A549 (cell line): ENCODE data around the gene TTLL11. TPM values are rescaled to one million over a fixed set of nuclear protein-coding genes. Genes with fewer than 3 reads are reported as not detected.
A peak's percentile ranks its signal among the peaks of the same experiment; 100 is the strongest.

ENCODE experiments used
- ATAC-seq, 2 experiments: fragments of 200-7000 bp in 1 of 2; fragments of >200 bp in 1 of 2; cut with Nextera tagmentation in 1 of 2; cut with Tn5 transposase in 1 of 2; 3 replicates each; pipeline versions ENCODE4 v1.8.0 to v1.9.1; 2018 to 2020; ENCODE audit warnings: mild to moderate bottlenecking in 1 of 2, moderate library complexity in 1 of 2
- CTCF ChIA-PET: fragments of 300-600 bp; sonication (Branson Sonifier 250); formaldehyde crosslinking; extraction: SDS; loops from one replicate; lab custom pipeline; 2021; ENCODE audit warnings: antibody characterized with exemption, inconsistent platforms; lab: Yijun Ruan, JAX
- POLR2A ChIA-PET: fragments of 350-600 bp; formaldehyde crosslinking; extraction: SDS; loops from one replicate; lab custom pipeline; 2021; ENCODE audit warnings: antibody characterized with exemption, inconsistent platforms; lab: Yijun Ruan, JAX
- DNase-seq, 2 experiments: peaks; one replicate each; pipeline versions ENCODE4 v3.0.0 to v3.0.0-alpha.2; 2011 to 2016; ENCODE audit warnings: low read depth in 1 of 2, low spot score in 1 of 2
- FAIRE-seq: peaks from 2 replicates; lab custom pipeline; 2011; peaks lifted over from hg19 to GRCh38; lab: Jason Lieb, UNC
- H3K27ac ChIP-seq, 2 experiments: fragments of >200 bp; sonication (Bioruptor Twin); formaldehyde crosslinking; 3 replicates each; pipeline ENCODE4 v1.5.1; 2016 to 2017
- H3K4me1 ChIP-seq: fragments of >200 bp; sonication (Bioruptor Twin); formaldehyde crosslinking; 3 replicates; pipeline ENCODE4 v1.6.1; 2016
- H3K4me2 ChIP-seq: fragments of >200 bp; sonication (Bioruptor Twin); formaldehyde crosslinking; 3 replicates; pipeline ENCODE4 v1.6.1; 2016
- H3K4me3 ChIP-seq: fragments of >200 bp; sonication (Bioruptor Twin); formaldehyde crosslinking; 3 replicates; pipeline ENCODE4 v1.5.1; 2016
- H3K9me3 ChIP-seq: fragments of >200 bp; sonication (Bioruptor Twin); formaldehyde crosslinking; 3 replicates; pipeline ENCODE4 v1.6.1; 2016
- ATOH8 ChIP-seq: fragments of 250-450 bp; sonication (Bioruptor Pico); IDR thresholded peaks from 2 replicates; pipeline ENCODE4 v1.5.0; 2020; ENCODE audit warnings: low read depth, mild to moderate bottlenecking, moderate library complexity
- CBX2 ChIP-seq: fragments of 200-600 bp; sonication (generic); IDR thresholded peaks from 2 replicates; pipeline ENCODE4 v1.6.1; 2016; ENCODE audit warnings: low read depth, mild to moderate bottlenecking, borderline replicate concordance
- CHD4 ChIP-seq: fragments of 200-600 bp; sonication (generic); IDR thresholded peaks from 2 replicates; pipeline ENCODE4 v1.6.1; 2016; ENCODE audit warnings: antibody characterized with exemption, mild to moderate bottlenecking, borderline replicate concordance
- E2F6 ChIP-seq: IDR thresholded peaks from 2 replicates; pipeline ENCODE4 v1.6.1; 2012; ENCODE audit warnings: low read depth, borderline replicate concordance
- HEYL ChIP-seq: fragments of 250-450 bp; sonication (Bioruptor Pico); IDR thresholded peaks from 2 replicates; pipeline ENCODE4 v1.8.0; 2021; ENCODE audit warnings: mild to moderate bottlenecking, moderate library complexity
- HOXB13 ChIP-seq: fragments of 250-450 bp; sonication (Bioruptor Pico); IDR thresholded peaks from 2 replicates; pipeline ENCODE4 v1.5.0; 2020; ENCODE audit warnings: low read depth, mild to moderate bottlenecking, moderate library complexity
- JUN ChIP-seq, 2 experiments: fragments of >200 bp; sonication (Bioruptor Twin); formaldehyde crosslinking; IDR thresholded peaks; 2 replicates in 1 of 2; 3 replicates in 1 of 2; pipeline ENCODE4 v1.6.1; 2016 to 2017
- KDM1A ChIP-seq: fragments of 200-600 bp; sonication (generic); IDR thresholded peaks from 2 replicates; pipeline ENCODE4 v1.6.1; 2016; ENCODE audit warnings: low read depth, mild to moderate bottlenecking
- KDM5A ChIP-seq: fragments of 200-600 bp; sonication (generic); IDR thresholded peaks from 2 replicates; pipeline ENCODE4 v1.6.1; 2016; ENCODE audit warnings: antibody characterized with exemption, mild to moderate bottlenecking
- MAFK ChIP-seq: fragments of 450-650 bp; IDR thresholded peaks from 2 replicates; pipeline ENCODE4 v1.6.1; 2014; ENCODE audit not compliant: partially characterized antibody
- PBX3 ChIP-seq: IDR thresholded peaks from 2 replicates; pipeline ENCODE4 v1.6.1; 2012
- PHF8 ChIP-seq: fragments of 200-600 bp; sonication (generic); IDR thresholded peaks from 2 replicates; pipeline ENCODE4 v1.6.1; 2016; ENCODE audit warnings: low read depth, mild to moderate bottlenecking, antibody characterized with exemption, moderate library complexity, borderline replicate concordance
- POLR2AphosphoS2 ChIP-seq: conservative IDR thresholded peaks from 2 replicates; pipeline ENCODE4 v1.6.1; 2012; ENCODE audit warnings: low read length, improper control_type of control experiment, inconsistent platforms
- RAD21 ChIP-seq, 2 experiments: fragments of >200 bp in 1 of 2; sonication (Bioruptor Twin) in 1 of 2; formaldehyde crosslinking in 1 of 2; IDR thresholded peaks in 1 of 2; conservative IDR thresholded peaks in 1 of 2; 2 replicates in 1 of 2; 3 replicates in 1 of 2; pipeline ENCODE4 v1.6.1; 2012 to 2018; ENCODE audit warnings: inconsistent platforms in 1 of 2
- REST ChIP-seq: fragments of 200-600 bp; sonication (generic); IDR thresholded peaks from 2 replicates; pipeline ENCODE4 v1.6.1; 2016; ENCODE audit warnings: antibody characterized with exemption, mild to moderate bottlenecking, moderate library complexity
- WGBS: methylation state at CpG from one replicate; pipeline ENCODE4 v1.1.6; 2017; ENCODE audit errors: missing lambda C conversion rate; 5-methylcytosine and 5-hydroxymethylcytosine counted together
- polyA plus RNA-seq, 4 experiments: library from polyadenylated mRNA; depleted of rRNA in 3 of 4; stranded (reverse); fragments of >200 nt; fragmentation: RNase III in 1 of 4; extraction: RNeasy Plus Mini Kit Qiagen cat#74134 plus additional on column Dnase treatment in 1 of 4; gene quantifications; 2 replicates in 3 of 4; 3 replicates in 1 of 4; pipeline ENCODE4 v1.2.3, GENCODE V29; 2011 to 2017

TTLL11 gene
- polyA plus RNA-seq, 2 of the 4 experiments (the other 2 are of a cell fraction) = 1.8 to 2.6 TPM

- WGBS = 77% methylated on average over 10 of the region's 11 CpGs
- no peak for FAIRE-seq
- TF ChIP-seq PHF8 = no peak
- no peak for TF ChIP-seq KDM5A
- TF ChIP-seq JUN (IDR thresholded peaks at IDR 0.05) = no peak
- no peak for TF ChIP-seq RAD21 (conservative IDR thresholded peaks at IDR 0.05 in 1 of 2, IDR thresholded peaks at IDR 0.05 in 1 of 2)
- TF ChIP-seq E2F6 = no peak
- no peak for TF ChIP-seq HOXB13 (CRISPR knock-in tag)
- no peak for TF ChIP-seq CHD4
- no peak for TF ChIP-seq ATOH8 (CRISPR knock-in tag)
- TF ChIP-seq REST = no peak
- TF ChIP-seq HEYL (CRISPR knock-in tag) = no peak
- no peak for TF ChIP-seq POLR2AphosphoS2
- no peak for TF ChIP-seq PBX3
- TF ChIP-seq MAFK = no peak
- no peak for TF ChIP-seq CBX2
- TF ChIP-seq KDM1A = no peak
- DNase-seq = no peak
- Histone ChIP-seq H3K27ac (no peak overlapping the region), H3K4me1 (no peaks in the 10 kb centered on the region), H3K9me3 (no peaks in the 10 kb centered on the region), H3K4me2 (no peak overlapping the region), H3K4me3 (no peak overlapping the region)
- ChIA-PET CTCF (interaction anchor here (0.6 to 1.5 kb wide), 5 partner anchors 10 to 114 kb away, joined by 3 to 4 read pairs (median 3); no protein-coding TSS in a partner anchor), POLR2A (no interaction called here)
- ATAC-seq = peak in 1 of 2 experiments; percentile 31; a peak in 3 of 6 replicates
These were observed 307.2 kb downstream of the TTLL11 start for GRCh38 chr9:121785673-121786542.

- peak in 1 of 2 experiments; percentile 42; a peak in 2 of 6 replicates for ATAC-seq
- WGBS = 87% methylated on average over 17 of the region's 17 CpGs
- FAIRE-seq = no peak
- POLR2A ChIA-PET = no interaction called here
- Histone ChIP-seq H3K27ac (no peak overlapping the region), H3K4me2 (no peak overlapping the region), H3K4me1 (no peaks in the 10 kb centered on the region)
- no peak for TF ChIP-seq CBX2
- no peak for TF ChIP-seq JUN (IDR thresholded peaks at IDR 0.05)
- TF ChIP-seq, all 56 proteins: peak for 0
- Histone ChIP-seq H3K9me3 (no peaks in the 10 kb centered on the region), H3K4me3 (no peak overlapping the region)
- no peak for DNase-seq
- CTCF ChIA-PET = no interaction called here
These were observed 308.2 kb downstream of the TTLL11 start for GRCh38 chr9:121784731-121785411.
